H7 (cell line): ENCODE results near the gene ZFR. TPM values are rescaled to one million over a fixed set of nuclear protein-coding genes. Genes with fewer than 3 reads are reported as not detected.
"Not testable (repeated sequence)": the region's sequence is repeated elsewhere in the genome, so short reads cannot be mapped to it uniquely, and the experiment has no call there.

Experiments
- DNase-seq: peaks from one replicate; pipeline ENCODE4 v3.0.0; 2012
- H3K27me3 ChIP-seq: 2 replicates; pipeline ENCODE4 v1.6.0; 2011; ENCODE audit warnings: mild to moderate bottlenecking, low read length; ENCODE audit not compliant: control insufficient read depth, insufficient read depth
- H3K36me3 ChIP-seq: replicated peaks from 2 replicates; pipeline ENCODE4 v1.5.1; 2011; ENCODE audit warnings: low read length; ENCODE audit not compliant: control insufficient read depth, insufficient read depth
- H3K4me3 ChIP-seq: 2 replicates; pipeline ENCODE4 v1.5.1; 2011; ENCODE audit warnings: low read depth, mild to moderate bottlenecking, control low read depth, low read length, moderate library complexity; ENCODE audit not compliant: insufficient read depth
- total RNA-seq: library from RNA; depleted of rRNA; stranded (reverse); fragments of >200 nt; shearing (Covaris generic); gene quantifications from 2 replicates; pipeline ENCODE4 v1.2.3, GENCODE V29; 2014

The ZFR gene
- total RNA-seq, 1 experiment from 2014 or later = 66.2 TPM

- H3K36me3 ChIP-seq = no peaks in the 10 kb centered on the region
- no peak overlapping the region for H3K4me3 ChIP-seq
- DNase-seq = no peak
- no peaks in the 10 kb centered on the region for H3K27me3 ChIP-seq
Observed at GRCh38 chr5:32339878-32340277, 104.7 kb downstream of the ZFR start.

GRCh38 chr5:32339198-32339597 lies 105.3 kb downstream of the ZFR start:
- H3K4me3 ChIP-seq = no peak overlapping the region
- H3K36me3 ChIP-seq = no peaks in the 10 kb centered on the region
- no peak for DNase-seq
- H3K27me3 ChIP-seq = no peaks in the 10 kb centered on the region

GRCh38 chr5:32332966-32333365 lies 111.6 kb downstream of the ZFR start:
- no peak for DNase-seq
- Histone ChIP-seq H3K36me3 (no peaks in the 10 kb centered on the region), H3K27me3 (no peaks in the 10 kb centered on the region), H3K4me3 (no peak overlapping the region)

GRCh38 chr5:32332361-32332760 lies 112.2 kb downstream of the ZFR start:
- no peak overlapping the region for H3K4me3 ChIP-seq
- DNase-seq = no peak
- H3K27me3 ChIP-seq = no peaks in the 10 kb centered on the region

GRCh38 chr5:32331935-32332274 lies 112.6 kb downstream of the ZFR start:
- DNase-seq = no peak
- H3K27me3 ChIP-seq = no peaks in the 10 kb centered on the region

More at GRCh38 chr5:32332361-32332760, 112.2 kb downstream of the ZFR start:
- no peaks in the 10 kb centered on the region for H3K36me3 ChIP-seq

GRCh38 chr5:32331217-32331934 lies 113.2 kb downstream of the ZFR start:
- Histone ChIP-seq H3K36me3 (no peaks in the 10 kb centered on the region), H3K4me3 (no peak overlapping the region)

More at GRCh38 chr5:32331935-32332274, 112.6 kb downstream of the ZFR start:
- Histone ChIP-seq H3K36me3 (no peaks in the 10 kb centered on the region), H3K4me3 (no peak overlapping the region)

GRCh38 chr5:32330126-32330971 lies 114.2 kb downstream of the ZFR start:
- Histone ChIP-seq H3K36me3 (no peaks in the 10 kb centered on the region), H3K27me3 (no peaks in the 10 kb centered on the region), H3K4me3 (no peak overlapping the region)
- no peak for DNase-seq

More at GRCh38 chr5:32331217-32331934, 113.2 kb downstream of the ZFR start:
- DNase-seq = no peak
- H3K27me3 ChIP-seq = no peaks in the 10 kb centered on the region

- peak; percentile 84 for DNase-seq
- H3K36me3 ChIP-seq = no peaks in the 10 kb centered on the region
- H3K27me3 ChIP-seq = no peaks in the 10 kb centered on the region
- H3K4me3 ChIP-seq = no peak overlapping the region
Observed at GRCh38 chr5:32329395-32329834, 115.1 kb downstream of the ZFR start.

- no peaks in the 10 kb centered on the region for H3K36me3 ChIP-seq
- no peak for DNase-seq
- no peak overlapping the region for H3K4me3 ChIP-seq
- no peaks in the 10 kb centered on the region for H3K27me3 ChIP-seq
Observed at GRCh38 chr5:32326216-32326772, 118.2 kb downstream of the ZFR start.

GRCh38 chr5:32325616-32326015 lies 118.9 kb downstream of the ZFR start:
- Histone ChIP-seq H3K27me3 (no peaks in the 10 kb centered on the region), H3K4me3 (no peak overlapping the region), H3K36me3 (no peaks in the 10 kb centered on the region)
- no peak for DNase-seq

- no peak overlapping the region for H3K4me3 ChIP-seq
- no peaks in the 10 kb centered on the region for H3K27me3 ChIP-seq
- DNase-seq = no peak
- H3K36me3 ChIP-seq = no peaks in the 10 kb centered on the region
Observed at GRCh38 chr5:32325062-32325461, 119.5 kb downstream of the ZFR start.

GRCh38 chr5:32323741-32324140 lies 120.8 kb downstream of the ZFR start:
- Histone ChIP-seq H3K27me3 (no peaks in the 10 kb centered on the region), H3K4me3 (no peak overlapping the region), H3K36me3 (no peaks in the 10 kb centered on the region)
- peak; percentile 58 for DNase-seq

- no peaks in the 10 kb centered on the region for H3K27me3 ChIP-seq
- no peak overlapping the region for H3K4me3 ChIP-seq
- no peaks in the 10 kb centered on the region for H3K36me3 ChIP-seq
- DNase-seq = no peak
Observed at GRCh38 chr5:32322882-32323281, 121.7 kb downstream of the ZFR start.

GRCh38 chr5:32321787-32322186 lies 122.8 kb downstream of the ZFR start:
- H3K36me3 ChIP-seq, H3K4me3 ChIP-seq, H3K27me3 ChIP-seq, DNase-seq: not testable (repeated sequence)

GRCh38 chr5:32320576-32320975 lies 124.0 kb downstream of the ZFR start:
- H3K4me3 ChIP-seq = no peak overlapping the region
- no peaks in the 10 kb centered on the region for H3K27me3 ChIP-seq
- no peaks in the 10 kb centered on the region for H3K36me3 ChIP-seq
- no peak for DNase-seq
